ENCODE results near the gene ANKRD44.

- TF ChIP-seq, protein P1, sequence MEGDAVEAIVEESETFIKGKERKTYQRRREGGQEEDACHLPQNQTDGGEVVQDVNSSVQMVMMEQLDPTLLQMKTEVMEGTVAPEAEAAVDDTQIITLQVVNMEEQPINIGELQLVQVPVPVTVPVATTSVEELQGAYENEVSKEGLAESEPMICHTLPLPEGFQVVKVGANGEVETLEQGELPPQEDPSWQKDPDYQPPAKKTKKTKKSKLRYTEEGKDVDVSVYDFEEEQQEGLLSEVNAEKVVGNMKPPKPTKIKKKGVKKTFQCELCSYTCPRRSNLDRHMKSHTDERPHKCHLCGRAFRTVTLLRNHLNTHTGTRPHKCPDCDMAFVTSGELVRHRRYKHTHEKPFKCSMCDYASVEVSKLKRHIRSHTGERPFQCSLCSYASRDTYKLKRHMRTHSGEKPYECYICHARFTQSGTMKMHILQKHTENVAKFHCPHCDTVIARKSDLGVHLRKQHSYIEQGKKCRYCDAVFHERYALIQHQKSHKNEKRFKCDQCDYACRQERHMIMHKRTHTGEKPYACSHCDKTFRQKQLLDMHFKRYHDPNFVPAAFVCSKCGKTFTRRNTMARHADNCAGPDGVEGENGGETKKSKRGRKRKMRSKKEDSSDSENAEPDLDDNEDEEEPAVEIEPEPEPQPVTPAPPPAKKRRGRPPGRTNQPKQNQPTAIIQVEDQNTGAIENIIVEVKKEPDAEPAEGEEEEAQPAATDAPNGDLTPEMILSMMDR (IDR thresholded peaks at IDR 0.05; ENCODE audit: low read depth, low read length, poor library complexity, severe bottlenecking): no peak
- no peak for TF ChIP-seq EZH2phosphoT487 (IDR thresholded peaks at IDR 0.05; ENCODE audit: borderline replicate concordance, low read length)
Measured at GRCh38 chr2:197281421-197281820, 29.2 kb downstream of the ANKRD44 start.

Measured in DOHH2 (cell line).